K562 (cell line): ENCODE data around the gene SPSB1. TPM values are rescaled to one million over a fixed set of nuclear protein-coding genes. Genes with fewer than 3 reads are reported as not detected.

Source experiments
- CBFA2T3 ChIP-seq: fragments of 450-650 bp; IDR thresholded peaks from 2 replicates; pipeline ENCODE4 v1.6.1; 2017
- CGGBP1 ChIP-seq: fragments of 250-450 bp; sonication (Bioruptor Pico); IDR thresholded peaks from 2 replicates; pipeline ENCODE4 v1.9.0; 2021; ENCODE audit warnings: mild to moderate bottlenecking
- CREB5 ChIP-seq: fragments of 250-450 bp; sonication (Bioruptor Pico); IDR thresholded peaks from 2 replicates; pipeline ENCODE4 v1.5.0; 2020; ENCODE audit warnings: mild to moderate bottlenecking
- CTCFL ChIP-seq: IDR thresholded peaks from 2 replicates; pipeline ENCODE4 v1.6.1; 2011; ENCODE audit warnings: borderline replicate concordance, low read depth, mild to moderate bottlenecking, moderate library complexity, low read length; ENCODE audit not compliant: insufficient read depth, poor library complexity, severe bottlenecking
- DACH1 ChIP-seq: fragments of 450-650 bp; IDR thresholded peaks from 2 replicates; pipeline ENCODE4 v1.6.1; 2018; ENCODE audit not compliant: partially characterized antibody
- FOXM1 ChIP-seq, 2 experiments: fragments of 450-650 bp in 1 of 2; sonication (generic) in 1 of 2; formaldehyde crosslinking in 1 of 2; IDR thresholded peaks; 2 replicates each; pipeline versions ENCODE4 v1.6.1 to v1.9.0; 2017 to 2022; ENCODE audit warnings: low read depth in 2 of 2, mild to moderate bottlenecking in 2 of 2, missing genetic modification reagents in 1 of 2, moderate library complexity in 1 of 2
- HNRNPUL1 ChIP-seq: fragments of 200-400 bp; formaldehyde crosslinking; IDR thresholded peaks from 2 replicates; pipeline ENCODE4 v1.6.1; 2017; ENCODE audit warnings: low read length
- NCOA1 ChIP-seq: fragments of 450-650 bp; IDR thresholded peaks from 2 replicates; pipeline ENCODE4 v1.6.1; 2016; ENCODE audit warnings: low read depth
- NFRKB ChIP-seq: fragments of 450-650 bp; IDR thresholded peaks from 2 replicates; pipeline ENCODE4 v1.6.1; 2016; ENCODE audit warnings: low read depth
- NR2C1 ChIP-seq, 2 experiments: fragments of 450-650 bp; IDR thresholded peaks; 2 replicates each; pipeline ENCODE4 v1.6.1; 2017; ENCODE audit warnings: mild to moderate bottlenecking in 2 of 2, antibody characterized with exemption in 1 of 2, inconsistent platforms in 1 of 2, missing compliant biosample characterization in 1 of 2, missing genetic modification characterization in 1 of 2
- PHF20 ChIP-seq: fragments of 450-650 bp; IDR thresholded peaks from 2 replicates; pipeline ENCODE4 v1.6.1; 2018; ENCODE audit not compliant: partially characterized antibody
- PYGO2 ChIP-seq: fragments of 450-650 bp; IDR thresholded peaks from 2 replicates; pipeline ENCODE4 v1.6.1; 2016; ENCODE audit warnings: mild to moderate bottlenecking, missing genetic modification characterization, moderate library complexity, missing compliant biosample characterization
- SP2 ChIP-seq: IDR thresholded peaks from 2 replicates; pipeline ENCODE4 v1.6.1; 2011; ENCODE audit warnings: mild to moderate bottlenecking, low read depth, low read length, moderate library complexity; ENCODE audit not compliant: poor library complexity, severe bottlenecking; ENCODE audit errors: extremely low read depth
- TSHZ1 ChIP-seq: fragments of 250-450 bp; sonication (Bioruptor Pico); IDR thresholded peaks from 2 replicates; pipeline ENCODE4 v1.4.0; 2020; ENCODE audit warnings: mild to moderate bottlenecking, moderate library complexity
- U2AF1 ChIP-seq: fragments of 200-400 bp; formaldehyde crosslinking; optimal IDR thresholded peaks from 2 replicates; pipeline ENCODE3; 2017; ENCODE audit warnings: mild to moderate bottlenecking, low read depth, low read length, moderate library complexity
- ZBTB17 ChIP-seq: fragments of 450-650 bp; formaldehyde crosslinking; IDR thresholded peaks from 2 replicates; pipeline ENCODE4 v1.4.0; 2020; ENCODE audit warnings: mild to moderate bottlenecking
- ZFPM2 ChIP-seq: fragments of 250-450 bp; sonication (Bioruptor Pico); IDR thresholded peaks from 2 replicates; pipeline ENCODE4 v1.5.1; 2022; ENCODE audit warnings: mild to moderate bottlenecking
- ZNF644 ChIP-seq: fragments of 200-800 bp; sonication (Bioruptor generic); IDR thresholded peaks from 2 replicates; pipeline ENCODE4 v1.6.1; 2016; ENCODE audit warnings: low read depth, missing genetic modification characterization, missing compliant biosample characterization
- ZNF696 ChIP-seq: fragments of 250-450 bp; sonication (Bioruptor Pico); conservative IDR thresholded peaks from 2 replicates; pipeline ENCODE4 v1.4.0; 2020; ENCODE audit warnings: mild to moderate bottlenecking, moderate library complexity
- polyA plus RNA-seq, 8 experiments: library from polyadenylated mRNA; depleted of rRNA in 4 of 8; stranded (reverse) in 5 of 8; unstranded in 3 of 8; fragments of >200 nt; fragmentation: Nextera tagmentation in 2 of 8; fragmentation: Illumina TruSeq in 1 of 8; extraction: Ambion mirVana in 2 of 8; extraction: Trizol in 1 of 8; gene quantifications; 2 replicates each; pipeline versions ENCODE4 v1.2.1 to v1.2.3, GENCODE V29; 2011 to 2014; ENCODE audit warnings: inconsistent platforms in 1 of 8, missing spikeins in 1 of 8
- total RNA-seq, 7 experiments: library from RNA; depleted of rRNA in 6 of 7; stranded (reverse); fragments of >200 nt in 6 of 7; fragmentation: Illumina TruSeq in 2 of 7; extraction: Trizol in 2 of 7; gene quantifications; 2 replicates each; pipeline versions ENCODE4 v1.2.1 to v1.2.3, GENCODE V29; 2011 to 2021; ENCODE audit warnings: low replicate concordance in 1 of 7

Gene SPSB1
- total and polyA plus RNA-seq, 9 of the 15 experiments (the other 6 are each of a cell fraction or from before 2014, with no cell fraction given) = 0.06 to 0.35 (median 0.14) TPM; not detected in 6

DNA sequence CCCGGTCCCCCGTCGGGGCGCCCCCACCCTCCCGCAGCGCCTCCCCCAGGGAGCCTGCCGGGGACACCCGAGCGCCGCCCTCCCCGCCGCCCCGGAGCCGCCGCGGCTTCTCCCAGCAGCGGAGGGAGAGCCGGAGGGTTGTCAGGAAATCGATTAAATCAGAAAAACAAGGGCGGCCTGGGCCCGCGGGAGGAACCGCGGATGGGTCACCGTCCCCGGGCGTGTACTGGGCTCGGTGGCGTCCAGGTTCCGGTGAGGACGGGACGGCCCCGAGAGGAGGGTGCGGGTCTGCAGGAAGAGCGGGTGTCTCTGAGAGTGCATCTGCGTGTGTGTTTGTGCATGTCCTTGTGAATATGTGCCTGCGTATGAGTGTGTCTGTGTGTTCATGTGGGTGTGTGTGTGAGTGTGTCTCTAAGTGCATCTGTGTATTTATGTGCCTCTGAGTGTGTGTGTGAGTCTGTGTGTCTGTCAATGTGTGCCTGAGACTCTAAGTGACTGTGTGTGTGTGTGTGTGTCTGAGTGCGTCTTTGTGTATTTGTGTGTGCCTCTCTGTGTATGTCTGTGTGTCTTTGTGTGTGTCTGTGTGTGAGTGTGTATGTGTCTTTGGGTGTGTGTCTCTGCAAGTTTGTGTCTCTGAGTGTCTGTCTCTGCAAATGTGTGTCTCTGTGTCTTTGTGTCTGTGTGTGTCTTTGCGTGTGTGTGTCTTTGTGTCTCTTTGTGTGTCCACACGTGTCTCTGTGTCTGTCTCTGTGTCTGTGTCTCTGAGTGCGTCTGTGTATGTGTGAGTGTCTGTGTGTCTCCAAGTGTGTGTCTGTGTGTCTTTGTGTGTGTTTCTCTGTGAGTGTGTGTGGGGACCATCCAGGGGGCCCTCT, 1.1 kb downstream of the SPSB1 start (continued):
- no peak for TF ChIP-seq TSHZ1
- TF ChIP-seq ZNF696 = no peak
- no peak for TF ChIP-seq CGGBP1
- TF ChIP-seq ZNF644 (tag) = no peak
- TF ChIP-seq SP2 = no peak
- no peak for TF ChIP-seq ZBTB17 (CRISPR knock-in tag)
- TF ChIP-seq CTCFL = no peak
- TF ChIP-seq CREB5 (CRISPR knock-in tag) = no peak
- no peak for TF ChIP-seq DACH1
- no peak for TF ChIP-seq NFRKB
- no peak for TF ChIP-seq ZFPM2 (CRISPR knock-in tag)
- TF ChIP-seq NR2C1 (IDR thresholded peaks at IDR 0.05) = no peak
- no peak for TF ChIP-seq NR2C1 (tag; IDR thresholded peaks at IDR 0.05)
- no peak for TF ChIP-seq NCOA1
- no peak for TF ChIP-seq U2AF1
- no peak for TF ChIP-seq PHF20
- TF ChIP-seq FOXM1 (IDR thresholded peaks at IDR 0.05; ENCODE audit: low read depth) = no peak
- TF ChIP-seq FOXM1 (CRISPR knock-in tag; IDR thresholded peaks at IDR 0.05; ENCODE audit: low read depth) = no peak
- TF ChIP-seq CBFA2T3 = no peak
- TF ChIP-seq HNRNPUL1 = no peak
- TF ChIP-seq PYGO2 (tag) = no peak
